H9 (cell line): ENCODE results near the gene EEF1A2. TPM values are rescaled to one million over a fixed set of nuclear protein-coding genes. Genes with fewer than 3 reads are reported as not detected.

Experiments
- DNase-seq: peaks from one replicate; pipeline ENCODE4 v3.0.0-alpha.2; 2017
- H2AFZ ChIP-seq: one replicate; pipeline ENCODE4 v1.6.1; 2013; ENCODE audit warnings: mild to moderate bottlenecking, low read length, control low read depth, moderate library complexity
- H2AK5ac ChIP-seq: 2 replicates; pipeline ENCODE4 v1.6.1; 2013; ENCODE audit warnings: low read length, control low read depth, mixed read lengths; ENCODE audit not compliant: insufficient read length
- H2BK120ac ChIP-seq: one replicate; pipeline ENCODE4 v1.6.1; 2013; ENCODE audit warnings: low read depth, mild to moderate bottlenecking, low read length, control low read depth, inconsistent platforms; ENCODE audit not compliant: poor library complexity, severe bottlenecking
- H2BK12ac ChIP-seq: 2 replicates; pipeline ENCODE4 v1.6.1; 2013; ENCODE audit warnings: low read length, control low read depth, mixed read lengths, low read depth; ENCODE audit not compliant: insufficient read length
- H2BK15ac ChIP-seq: 2 replicates; pipeline ENCODE4 v1.6.1; 2013; ENCODE audit warnings: low read depth, low read length, control low read depth
- H2BK20ac ChIP-seq: one replicate; pipeline ENCODE4 v1.6.1; 2013; ENCODE audit warnings: low read depth, mild to moderate bottlenecking, low read length, control low read depth, inconsistent platforms; ENCODE audit not compliant: poor library complexity, severe bottlenecking
- H2BK5ac ChIP-seq: 2 replicates; pipeline ENCODE4 v1.6.1; 2013; ENCODE audit warnings: low read length, control low read depth, mixed read lengths; ENCODE audit not compliant: insufficient read length
- H3K14ac ChIP-seq: 2 replicates; pipeline ENCODE4 v1.6.1; 2013; ENCODE audit warnings: low read length, control low read depth; ENCODE audit not compliant: insufficient read depth
- H3K18ac ChIP-seq: 2 replicates; pipeline ENCODE4 v1.6.1; 2013; ENCODE audit warnings: low read depth, mild to moderate bottlenecking, mixed read lengths, low read length, control low read depth; ENCODE audit not compliant: insufficient read length
- H3K23ac ChIP-seq: 2 replicates; pipeline ENCODE4 v1.6.1; 2013; ENCODE audit warnings: low read length, control low read depth, mixed read lengths, low read depth; ENCODE audit not compliant: insufficient read length
- H3K23me2 ChIP-seq: 2 replicates; pipeline ENCODE4 v1.6.1; 2013; ENCODE audit warnings: low read depth, mild to moderate bottlenecking, mixed read lengths, low read length, control low read depth; ENCODE audit not compliant: insufficient read length, poor library complexity, severe bottlenecking
- H3K27ac ChIP-seq: 2 replicates; pipeline ENCODE4 v1.5.1; 2013; ENCODE audit warnings: low read length, control low read depth, mixed read lengths, low read depth; ENCODE audit not compliant: insufficient read length
- H3K27me3 ChIP-seq: 2 replicates; pipeline ENCODE4 v1.6.1; 2013; ENCODE audit warnings: low read length, control low read depth, inconsistent platforms; ENCODE audit not compliant: insufficient read depth
- H3K4ac ChIP-seq: 2 replicates; pipeline ENCODE4 v1.6.1; 2013; ENCODE audit warnings: low read depth, mild to moderate bottlenecking, control low read depth, inconsistent platforms, low read length, moderate library complexity
- H3K4me1 ChIP-seq: 2 replicates; pipeline ENCODE4 v1.6.1; 2013; ENCODE audit warnings: low read length, control low read depth, inconsistent platforms; ENCODE audit not compliant: insufficient read depth
- H3K4me2 ChIP-seq: 2 replicates; pipeline ENCODE4 v1.6.1; 2013; ENCODE audit warnings: low read length, control low read depth, mixed read lengths; ENCODE audit not compliant: insufficient read length, insufficient read depth
- H3K56ac ChIP-seq: 2 replicates; pipeline ENCODE4 v1.6.1; 2013; ENCODE audit warnings: low read depth, mild to moderate bottlenecking, mixed read lengths, low read length, control low read depth; ENCODE audit not compliant: insufficient read length
- H3K79me1 ChIP-seq: 2 replicates; pipeline ENCODE4 v1.6.1; 2013; ENCODE audit warnings: low read depth, mild to moderate bottlenecking, moderate library complexity, low read length, control low read depth, inconsistent platforms; ENCODE audit not compliant: insufficient read depth, poor library complexity, severe bottlenecking
- H3K79me2 ChIP-seq: 2 replicates; pipeline ENCODE4 v1.6.1; 2013; ENCODE audit warnings: low read length, control low read depth, inconsistent platforms; ENCODE audit not compliant: insufficient read depth
- H3K9ac ChIP-seq: 2 replicates; pipeline ENCODE4 v1.6.1; 2013; ENCODE audit warnings: low read length, control low read depth, mixed read lengths; ENCODE audit not compliant: insufficient read length; ENCODE audit errors: extremely low read depth
- H3K9me3 ChIP-seq: one replicate; pipeline ENCODE4 v1.6.1; 2013; ENCODE audit warnings: low read depth, low read length, inconsistent platforms; ENCODE audit not compliant: control insufficient read depth
- H3T11ph ChIP-seq: one replicate; pipeline ENCODE4 v1.6.1; 2013; ENCODE audit warnings: mild to moderate bottlenecking, low read length, control low read depth, inconsistent platforms
- H4K20me1 ChIP-seq: one replicate; pipeline ENCODE4 v1.6.1; 2013; ENCODE audit not compliant: control insufficient read depth, insufficient read length, insufficient read depth
- H4K5ac ChIP-seq: 2 replicates; pipeline ENCODE4 v1.6.1; 2013; ENCODE audit warnings: low read depth, mild to moderate bottlenecking, mixed read lengths, low read length, control low read depth; ENCODE audit not compliant: insufficient read length
- H4K8ac ChIP-seq: replicated peaks from 2 replicates; pipeline ENCODE4 v1.6.1; 2013; ENCODE audit warnings: low read length, control low read depth, mixed read lengths, low read depth; ENCODE audit not compliant: insufficient read length
- H4K91ac ChIP-seq: 2 replicates; pipeline ENCODE4 v1.6.1; 2013; ENCODE audit warnings: low read depth, mild to moderate bottlenecking, moderate library complexity, mixed read lengths, low read length, control low read depth; ENCODE audit not compliant: insufficient read length
- H3K27ac Mint-ChIP-seq, 3 experiments: 2 replicates in 2 of 3; 3 replicates in 1 of 3; pipeline ENCODE4 v1.8.0; 2020 to 2021; ENCODE audit warnings: mixed read lengths in 3 of 3, mild to moderate bottlenecking in 1 of 3, moderate library complexity in 1 of 3
- H3K27me3 Mint-ChIP-seq: 2 replicates; pipeline ENCODE4 v1.8.0; 2021; ENCODE audit warnings: low read depth, mild to moderate bottlenecking, moderate library complexity, mixed read lengths
- H3K36me3 Mint-ChIP-seq, 3 experiments: 2 replicates in 2 of 3; 3 replicates in 1 of 3; pipeline ENCODE4 v1.8.0; 2020 to 2021; ENCODE audit warnings: low read depth in 3 of 3, mixed read lengths in 3 of 3; ENCODE audit not compliant: insufficient read depth in 1 of 3
- H3K4me1 Mint-ChIP-seq, 2 experiments: 2 replicates each; pipeline ENCODE4 v1.8.0; 2020; ENCODE audit warnings: mixed read lengths in 2 of 2
- H3K4me3 Mint-ChIP-seq, 2 experiments: 2 replicates in 1 of 2; 3 replicates in 1 of 2; pipeline ENCODE4 v1.8.0; 2020 to 2021; ENCODE audit warnings: mild to moderate bottlenecking in 2 of 2, mixed read lengths in 2 of 2, moderate library complexity in 1 of 2
- H3K9me3 Mint-ChIP-seq, 2 experiments: 2 replicates in 1 of 2; 3 replicates in 1 of 2; pipeline ENCODE4 v1.8.0; 2020; ENCODE audit warnings: mild to moderate bottlenecking in 2 of 2, mixed read lengths in 2 of 2, moderate library complexity in 1 of 2
- WGBS: extraction: QIAGEN DNeasy Blood & Tissue Kit; methylation state at CpG from one replicate; pipeline ENCODE4 v1.1.7; 2013; ENCODE audit warnings: missing lambda C conversion rate, low lambda C conversion rate, mixed read lengths; ENCODE audit not compliant: insufficient read length; ENCODE audit errors: extremely low coverage; 5-methylcytosine and 5-hydroxymethylcytosine counted together
- total RNA-seq: library from RNA; stranded (reverse); gene quantifications from 2 replicates; pipeline ENCODE4 v1.2.1, GENCODE V29; 2021
- TF ChIP-seq, protein P1 (sequence below): fragments of 200-600 bp; sonication (generic); conservative IDR thresholded peaks from 3 replicates; pipeline ENCODE4 v1.8.0; 2021; ENCODE audit warnings: antibody characterized with exemption, mild to moderate bottlenecking

Gene EEF1A2
- total RNA-seq, 1 experiment from 2014 or later, result 27.4 TPM

DNA sequence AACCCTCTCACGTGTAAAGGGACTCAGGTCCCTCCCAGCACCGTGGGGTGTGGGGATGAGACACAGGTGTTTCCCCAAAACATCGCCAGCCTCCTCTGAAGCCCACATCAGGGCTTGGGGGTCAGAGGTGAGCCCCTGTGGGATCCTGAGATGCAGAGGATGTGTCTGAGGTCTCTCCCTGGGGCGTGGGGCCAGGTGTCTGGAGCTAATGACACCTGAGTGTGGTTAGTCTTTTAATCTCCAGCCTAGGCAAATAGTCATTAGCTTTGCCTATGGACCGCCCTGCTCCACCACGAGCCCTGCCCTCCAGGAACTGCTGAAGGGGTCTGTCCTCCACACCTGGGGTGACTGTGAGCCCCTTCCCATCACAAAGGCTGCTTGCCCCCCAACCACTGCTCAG is 46.9 kb upstream of the EEF1A2 start:
- H4K20me1 ChIP-seq, result peaks cover 3% of the 10 kb centered on the region
- no peak overlapping the region for H4K91ac ChIP-seq
- no peak overlapping the region for H3K4me2 ChIP-seq
- no peak overlapping the region for H2AK5ac ChIP-seq
- H4K5ac ChIP-seq, result no peak overlapping the region
- no peak overlapping the region for H3T11ph ChIP-seq
- Mint-ChIP-seq H3K4me3 (no peak overlapping the region), H3K36me3 (no peaks in the 10 kb centered on the region; a peak in 1 of 7 replicates), H3K9me3 (no peaks in the 10 kb centered on the region), H3K27me3 (no peaks in the 10 kb centered on the region), H3K4me1 (peaks cover 7 to 27% of the 10 kb centered on the region in 2 experiments), H3K27ac (no peak overlapping the region)
- WGBS, result no CpG with 5 or more reads among the region's 6 CpGs
- no peak overlapping the region for H2BK120ac ChIP-seq
- TF ChIP-seq, protein P1, sequence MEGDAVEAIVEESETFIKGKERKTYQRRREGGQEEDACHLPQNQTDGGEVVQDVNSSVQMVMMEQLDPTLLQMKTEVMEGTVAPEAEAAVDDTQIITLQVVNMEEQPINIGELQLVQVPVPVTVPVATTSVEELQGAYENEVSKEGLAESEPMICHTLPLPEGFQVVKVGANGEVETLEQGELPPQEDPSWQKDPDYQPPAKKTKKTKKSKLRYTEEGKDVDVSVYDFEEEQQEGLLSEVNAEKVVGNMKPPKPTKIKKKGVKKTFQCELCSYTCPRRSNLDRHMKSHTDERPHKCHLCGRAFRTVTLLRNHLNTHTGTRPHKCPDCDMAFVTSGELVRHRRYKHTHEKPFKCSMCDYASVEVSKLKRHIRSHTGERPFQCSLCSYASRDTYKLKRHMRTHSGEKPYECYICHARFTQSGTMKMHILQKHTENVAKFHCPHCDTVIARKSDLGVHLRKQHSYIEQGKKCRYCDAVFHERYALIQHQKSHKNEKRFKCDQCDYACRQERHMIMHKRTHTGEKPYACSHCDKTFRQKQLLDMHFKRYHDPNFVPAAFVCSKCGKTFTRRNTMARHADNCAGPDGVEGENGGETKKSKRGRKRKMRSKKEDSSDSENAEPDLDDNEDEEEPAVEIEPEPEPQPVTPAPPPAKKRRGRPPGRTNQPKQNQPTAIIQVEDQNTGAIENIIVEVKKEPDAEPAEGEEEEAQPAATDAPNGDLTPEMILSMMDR, result no peak
- no peak overlapping the region for H3K9ac ChIP-seq
- no peaks in the 10 kb centered on the region; the same call in 1 of the 2 replicates for H3K4me1 ChIP-seq
- no peaks in the 10 kb centered on the region for H3K79me2 ChIP-seq
- H3K56ac ChIP-seq, result no peak overlapping the region
- no peak overlapping the region for H3K18ac ChIP-seq
- no peak overlapping the region for H2BK20ac ChIP-seq
- no peaks in the 10 kb centered on the region for H3K27me3 ChIP-seq
- no peak overlapping the region for H2BK5ac ChIP-seq
- H3K23me2 ChIP-seq, result no peaks in the 10 kb centered on the region
- no peak overlapping the region for H2BK15ac ChIP-seq
- no peak overlapping the region for H3K27ac ChIP-seq
- no peak overlapping the region for H2AFZ ChIP-seq
- H3K9me3 ChIP-seq, result no peaks in the 10 kb centered on the region
- H3K23ac ChIP-seq, result no peak overlapping the region
- no peak overlapping the region for H3K4ac ChIP-seq
- no peak overlapping the region for H3K14ac ChIP-seq
- no peak overlapping the region for H4K8ac ChIP-seq
- H3K79me1 ChIP-seq, result no peaks in the 10 kb centered on the region
- DNase-seq, result no peak
- H2BK12ac ChIP-seq, result no peak overlapping the region
